HepG2 (cell line): ENCODE results near the gene NTRK2.

ENCODE experiments used
- ELF1 ChIP-seq: sonication (generic); formaldehyde crosslinking; IDR thresholded peaks from 2 replicates; pipeline ENCODE4 v1.4.0; 2020; ENCODE audit warnings: missing genetic modification reagents
- FOSL2 ChIP-seq: sonication (generic); formaldehyde crosslinking; IDR thresholded peaks from 2 replicates; pipeline ENCODE4 v1.4.0; 2020; ENCODE audit warnings: missing genetic modification reagents
- MTA1 ChIP-seq: sonication (generic); formaldehyde crosslinking; IDR thresholded peaks from 2 replicates; pipeline ENCODE4 v1.4.0; 2020; ENCODE audit warnings: missing genetic modification reagents, mild to moderate bottlenecking, borderline replicate concordance
- PTBP1 ChIP-seq: fragments of 200-400 bp; formaldehyde crosslinking; IDR thresholded peaks from 2 replicates; pipeline ENCODE4 v1.6.1; 2018; ENCODE audit warnings: low read length, low read depth; ENCODE audit not compliant: poor library complexity, severe bottlenecking
- ZNF235 ChIP-seq: sonication (generic); formaldehyde crosslinking; IDR thresholded peaks from 2 replicates; pipeline ENCODE4 v1.8.1; 2023; ENCODE audit warnings: mild to moderate bottlenecking, missing genetic modification reagents, borderline replicate concordance
- TF ChIP-seq, protein P1 (sequence below): fragments of 450-650 bp; IDR thresholded peaks from 2 replicates; pipeline ENCODE4 v1.6.1; 2017; ENCODE audit warnings: mild to moderate bottlenecking
- TF ChIP-seq, protein P2 (sequence below): sonication (generic); formaldehyde crosslinking; IDR thresholded peaks from 2 replicates; pipeline ENCODE4 v1.5.0; 2020; ENCODE audit warnings: mild to moderate bottlenecking, missing genetic modification reagents, moderate library complexity
- TF ChIP-seq, protein P3 (sequence below): IDR thresholded peaks from 2 replicates; pipeline ENCODE4 v1.6.1; 2012; ENCODE audit warnings: inconsistent platforms
- TF ChIP-seq, protein P4 (sequence below): sonication (generic); formaldehyde crosslinking; IDR thresholded peaks from 2 replicates; pipeline ENCODE4 v1.5.0; 2020; ENCODE audit warnings: mild to moderate bottlenecking, missing genetic modification reagents
- TF ChIP-seq, protein P5 (sequence below), 2 experiments: IDR thresholded peaks; 2 replicates each; pipeline ENCODE4 v1.6.1; 2011 to 2012; ENCODE audit warnings: low read length in 2 of 2, borderline replicate concordance in 1 of 2, low read depth in 1 of 2, mild to moderate bottlenecking in 1 of 2, moderate library complexity in 1 of 2

DNA sequence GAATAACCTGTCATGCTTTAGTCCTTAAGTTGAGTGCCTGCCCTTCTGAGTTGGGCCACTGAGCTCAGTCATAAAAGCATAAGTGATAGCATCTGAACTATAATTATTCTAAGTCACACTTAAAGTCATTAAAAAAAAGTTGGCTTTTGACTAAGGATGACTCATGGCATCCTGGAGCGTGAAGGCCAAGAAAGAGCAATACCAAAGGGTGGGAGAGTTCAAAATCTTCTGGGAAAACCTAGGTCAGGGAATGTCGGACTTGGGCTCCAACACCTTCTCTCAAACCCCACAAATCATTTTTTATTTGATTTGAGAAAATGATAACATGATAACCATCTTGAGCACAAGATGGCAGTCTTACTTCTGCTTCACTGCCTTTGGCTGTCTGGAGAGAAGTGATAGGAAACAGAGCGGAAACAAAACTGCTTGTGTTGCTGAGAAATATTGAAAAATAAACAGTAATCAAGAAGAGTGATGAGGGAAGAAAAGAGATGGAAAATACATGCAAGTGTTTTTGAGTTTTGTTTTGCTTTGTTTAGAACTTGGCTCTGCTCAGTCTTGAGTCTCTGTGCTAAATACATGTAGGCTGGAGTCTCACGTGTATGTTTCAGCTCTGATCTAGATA is 16.9 kb upstream of the NTRK2 start:
- TF ChIP-seq ZNF235 (CRISPR knock-in tag) (no peak), PTBP1 (no peak), FOSL2 (CRISPR knock-in tag) (no peak), MTA1 (CRISPR knock-in tag) (no peak), ELF1 (no peak)
- TF ChIP-seq, protein P1, sequence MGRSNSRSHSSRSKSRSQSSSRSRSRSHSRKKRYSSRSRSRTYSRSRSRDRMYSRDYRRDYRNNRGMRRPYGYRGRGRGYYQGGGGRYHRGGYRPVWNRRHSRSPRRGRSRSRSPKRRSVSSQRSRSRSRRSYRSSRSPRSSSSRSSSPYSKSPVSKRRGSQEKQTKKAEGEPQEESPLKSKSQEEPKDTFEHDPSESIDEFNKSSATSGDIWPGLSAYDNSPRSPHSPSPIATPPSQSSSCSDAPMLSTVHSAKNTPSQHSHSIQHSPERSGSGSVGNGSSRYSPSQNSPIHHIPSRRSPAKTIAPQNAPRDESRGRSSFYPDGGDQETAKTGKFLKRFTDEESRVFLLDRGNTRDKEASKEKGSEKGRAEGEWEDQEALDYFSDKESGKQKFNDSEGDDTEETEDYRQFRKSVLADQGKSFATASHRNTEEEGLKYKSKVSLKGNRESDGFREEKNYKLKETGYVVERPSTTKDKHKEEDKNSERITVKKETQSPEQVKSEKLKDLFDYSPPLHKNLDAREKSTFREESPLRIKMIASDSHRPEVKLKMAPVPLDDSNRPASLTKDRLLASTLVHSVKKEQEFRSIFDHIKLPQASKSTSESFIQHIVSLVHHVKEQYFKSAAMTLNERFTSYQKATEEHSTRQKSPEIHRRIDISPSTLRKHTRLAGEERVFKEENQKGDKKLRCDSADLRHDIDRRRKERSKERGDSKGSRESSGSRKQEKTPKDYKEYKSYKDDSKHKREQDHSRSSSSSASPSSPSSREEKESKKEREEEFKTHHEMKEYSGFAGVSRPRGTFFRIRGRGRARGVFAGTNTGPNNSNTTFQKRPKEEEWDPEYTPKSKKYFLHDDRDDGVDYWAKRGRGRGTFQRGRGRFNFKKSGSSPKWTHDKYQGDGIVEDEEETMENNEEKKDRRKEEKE = no peak
- TF ChIP-seq, protein P2, sequence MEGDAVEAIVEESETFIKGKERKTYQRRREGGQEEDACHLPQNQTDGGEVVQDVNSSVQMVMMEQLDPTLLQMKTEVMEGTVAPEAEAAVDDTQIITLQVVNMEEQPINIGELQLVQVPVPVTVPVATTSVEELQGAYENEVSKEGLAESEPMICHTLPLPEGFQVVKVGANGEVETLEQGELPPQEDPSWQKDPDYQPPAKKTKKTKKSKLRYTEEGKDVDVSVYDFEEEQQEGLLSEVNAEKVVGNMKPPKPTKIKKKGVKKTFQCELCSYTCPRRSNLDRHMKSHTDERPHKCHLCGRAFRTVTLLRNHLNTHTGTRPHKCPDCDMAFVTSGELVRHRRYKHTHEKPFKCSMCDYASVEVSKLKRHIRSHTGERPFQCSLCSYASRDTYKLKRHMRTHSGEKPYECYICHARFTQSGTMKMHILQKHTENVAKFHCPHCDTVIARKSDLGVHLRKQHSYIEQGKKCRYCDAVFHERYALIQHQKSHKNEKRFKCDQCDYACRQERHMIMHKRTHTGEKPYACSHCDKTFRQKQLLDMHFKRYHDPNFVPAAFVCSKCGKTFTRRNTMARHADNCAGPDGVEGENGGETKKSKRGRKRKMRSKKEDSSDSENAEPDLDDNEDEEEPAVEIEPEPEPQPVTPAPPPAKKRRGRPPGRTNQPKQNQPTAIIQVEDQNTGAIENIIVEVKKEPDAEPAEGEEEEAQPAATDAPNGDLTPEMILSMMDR (CRISPR knock-in tag) = no peak
- TF ChIP-seq, protein P3, sequence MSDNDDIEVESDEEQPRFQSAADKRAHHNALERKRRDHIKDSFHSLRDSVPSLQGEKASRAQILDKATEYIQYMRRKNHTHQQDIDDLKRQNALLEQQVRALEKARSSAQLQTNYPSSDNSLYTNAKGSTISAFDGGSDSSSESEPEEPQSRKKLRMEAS = no peak
- TF ChIP-seq, protein P4, sequence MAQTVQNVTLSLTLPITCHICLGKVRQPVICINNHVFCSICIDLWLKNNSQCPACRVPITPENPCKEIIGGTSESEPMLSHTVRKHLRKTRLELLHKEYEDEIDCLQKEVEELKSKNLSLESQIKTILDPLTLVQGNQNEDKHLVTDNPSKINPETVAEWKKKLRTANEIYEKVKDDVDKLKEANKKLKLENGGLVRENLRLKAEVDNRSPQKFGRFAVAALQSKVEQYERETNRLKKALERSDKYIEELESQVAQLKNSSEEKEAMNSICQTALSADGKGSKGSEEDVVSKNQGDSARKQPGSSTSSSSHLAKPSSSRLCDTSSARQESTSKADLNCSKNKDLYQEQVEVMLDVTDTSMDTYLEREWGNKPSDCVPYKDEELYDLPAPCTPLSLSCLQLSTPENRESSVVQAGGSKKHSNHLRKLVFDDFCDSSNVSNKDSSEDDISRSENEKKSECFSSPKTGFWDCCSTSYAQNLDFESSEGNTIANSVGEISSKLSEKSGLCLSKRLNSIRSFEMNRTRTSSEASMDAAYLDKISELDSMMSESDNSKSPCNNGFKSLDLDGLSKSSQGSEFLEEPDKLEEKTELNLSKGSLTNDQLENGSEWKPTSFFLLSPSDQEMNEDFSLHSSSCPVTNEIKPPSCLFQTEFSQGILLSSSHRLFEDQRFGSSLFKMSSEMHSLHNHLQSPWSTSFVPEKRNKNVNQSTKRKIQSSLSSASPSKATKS (CRISPR knock-in tag) = no peak
- TF ChIP-seq, protein P5, sequence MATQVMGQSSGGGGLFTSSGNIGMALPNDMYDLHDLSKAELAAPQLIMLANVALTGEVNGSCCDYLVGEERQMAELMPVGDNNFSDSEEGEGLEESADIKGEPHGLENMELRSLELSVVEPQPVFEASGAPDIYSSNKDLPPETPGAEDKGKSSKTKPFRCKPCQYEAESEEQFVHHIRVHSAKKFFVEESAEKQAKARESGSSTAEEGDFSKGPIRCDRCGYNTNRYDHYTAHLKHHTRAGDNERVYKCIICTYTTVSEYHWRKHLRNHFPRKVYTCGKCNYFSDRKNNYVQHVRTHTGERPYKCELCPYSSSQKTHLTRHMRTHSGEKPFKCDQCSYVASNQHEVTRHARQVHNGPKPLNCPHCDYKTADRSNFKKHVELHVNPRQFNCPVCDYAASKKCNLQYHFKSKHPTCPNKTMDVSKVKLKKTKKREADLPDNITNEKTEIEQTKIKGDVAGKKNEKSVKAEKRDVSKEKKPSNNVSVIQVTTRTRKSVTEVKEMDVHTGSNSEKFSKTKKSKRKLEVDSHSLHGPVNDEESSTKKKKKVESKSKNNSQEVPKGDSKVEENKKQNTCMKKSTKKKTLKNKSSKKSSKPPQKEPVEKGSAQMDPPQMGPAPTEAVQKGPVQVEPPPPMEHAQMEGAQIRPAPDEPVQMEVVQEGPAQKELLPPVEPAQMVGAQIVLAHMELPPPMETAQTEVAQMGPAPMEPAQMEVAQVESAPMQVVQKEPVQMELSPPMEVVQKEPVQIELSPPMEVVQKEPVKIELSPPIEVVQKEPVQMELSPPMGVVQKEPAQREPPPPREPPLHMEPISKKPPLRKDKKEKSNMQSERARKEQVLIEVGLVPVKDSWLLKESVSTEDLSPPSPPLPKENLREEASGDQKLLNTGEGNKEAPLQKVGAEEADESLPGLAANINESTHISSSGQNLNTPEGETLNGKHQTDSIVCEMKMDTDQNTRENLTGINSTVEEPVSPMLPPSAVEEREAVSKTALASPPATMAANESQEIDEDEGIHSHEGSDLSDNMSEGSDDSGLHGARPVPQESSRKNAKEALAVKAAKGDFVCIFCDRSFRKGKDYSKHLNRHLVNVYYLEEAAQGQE (IDR thresholded peaks at IDR 0.05; ENCODE audit: borderline replicate concordance in 1 of 2, low read depth in 1 of 2, low read length in 2 of 2) = no peak
